ENCODE data around the gene NOTCH1. TPM values are rescaled to one million over a fixed set of nuclear protein-coding genes. Genes with fewer than 3 reads are reported as not detected.
"Not testable (repeated sequence)": the region's sequence is repeated elsewhere in the genome, so short reads cannot be mapped to it uniquely, and the experiment has no call there.

The NOTCH1 gene
- polyA plus RNA-seq, 2 of the 4 experiments (the other 2 are of a cell fraction): 0.88 to 5.7 TPM

GRCh38 chr9:136582977-136583735 is 37.3 kb upstream of the NOTCH1 start (continued):
- no peak for TF ChIP-seq USF2 (IDR thresholded peaks at IDR 0.05)

GRCh38 chr9:136581614-136582447 is 36.0 kb upstream of the NOTCH1 start:
- FAIRE-seq: no peak
- CTCF ChIA-PET: interaction anchor here (1.1 to 1.2 kb wide), 2 partner anchors 16 to 48 kb away, joined by 3 read pairs; no protein-coding TSS in a partner anchor
- ATAC-seq: no peak
- no peaks in the 10 kb centered on the region; the same call in 1 of the 3 replicates for H3K9me3 ChIP-seq
- H3K4me3 ChIP-seq: no peak overlapping the region
- DNase-seq (ENCODE audit: low read depth in 1 of 2, low spot score in 1 of 2): no peak
- 91% methylated on average over 12 of the region's 12 CpGs for WGBS (ENCODE audit: missing lambda C conversion rate)
- POLR2A ChIA-PET: no interaction called here
- peaks cover 10% of the 10 kb centered on the region for H3K4me1 ChIP-seq
- no peak for TF ChIP-seq MAFK (IDR thresholded peaks at IDR 0.05; ENCODE audit: partially characterized antibody)
- TF ChIP-seq ZFP36 (IDR thresholded peaks at IDR 0.05; ENCODE audit: borderline replicate concordance, partially characterized antibody): no peak
- TF ChIP-seq CTCF (IDR thresholded peaks at IDR 0.05): no peak
- TF ChIP-seq CHD2 (IDR thresholded peaks at IDR 0.05; ENCODE audit: low read length, partially characterized antibody): no peak
- TF ChIP-seq HOXA7 (CRISPR knock-in tag; IDR thresholded peaks at IDR 0.05): no peak
- no peak for TF ChIP-seq SMC3 (IDR thresholded peaks at IDR 0.05)
- no peak for TF ChIP-seq E2F6 (IDR thresholded peaks at IDR 0.05; ENCODE audit: borderline replicate concordance, low read depth)
- no peak for TF ChIP-seq NPAS2 (CRISPR knock-in tag; IDR thresholded peaks at IDR 0.05; ENCODE audit: borderline replicate concordance)
- no peak for TF ChIP-seq ESRRA (IDR thresholded peaks at IDR 0.05; ENCODE audit: borderline replicate concordance, low read length)
- TF ChIP-seq NFE2L2 (conservative IDR thresholded peaks at IDR 0.05; ENCODE audit: low read length): no peak
- TF ChIP-seq TP53 (CRISPR knock-in tag; IDR thresholded peaks at IDR 0.05): no peak
- no peak for TF ChIP-seq BCL3 (IDR thresholded peaks at IDR 0.05)
- TF ChIP-seq ELK1 (IDR thresholded peaks at IDR 0.05; ENCODE audit: low read depth, low read length): no peak
- no peak for TF ChIP-seq BHLHE40 (IDR thresholded peaks at IDR 0.05; ENCODE audit: low read depth, low read length)
- no peak for TF ChIP-seq POLR2AphosphoS2 (conservative IDR thresholded peaks at IDR 0.05; ENCODE audit: low read length)
- no peak for TF ChIP-seq MAZ (IDR thresholded peaks at IDR 0.05; ENCODE audit: borderline replicate concordance, low read depth, low read length)
- TF ChIP-seq ZC3H11A (IDR thresholded peaks at IDR 0.05): no peak
- no peak overlapping the region for H3K4me2 ChIP-seq
- H3K27ac ChIP-seq: no peak overlapping the region

GRCh38 chr9:136579650-136580219 is 33.9 kb upstream of the NOTCH1 start:
- POLR2A ChIA-PET, FAIRE-seq: not testable (repeated sequence)
- WGBS (ENCODE audit: missing lambda C conversion rate): 58% methylated on average over 8 of the region's 9 CpGs

More at GRCh38 chr9:136579650-136580219, 33.9 kb upstream of the NOTCH1 start:
- H3K9me3 ChIP-seq; DNase-seq (ENCODE audit: low read depth in 1 of 2, low spot score in 1 of 2); H3K4me3 ChIP-seq; H3K27ac ChIP-seq; ATAC-seq; H3K4me2 ChIP-seq: not testable (repeated sequence)
- CTCF ChIA-PET: interaction anchor here (1.4 to 9.3 kb wide), 5 partner anchors 25 to 92 kb away, joined by 4 to 71 read pairs (median 6); no protein-coding TSS in a partner anchor
- peaks cover 26% of the 10 kb centered on the region for H3K4me1 ChIP-seq
